Measurements from ENCODE around the gene DTX1.
"Not testable (repeated sequence)": the region's sequence is repeated elsewhere in the genome, so short reads cannot be mapped to it uniquely, and the experiment has no call there.

GRCh38 chr12:113117684-113118083 lies 61.2 kb downstream of the DTX1 start:
- not testable (repeated sequence) for TF ChIP-seq CTCF (IDR thresholded peaks at IDR 0.05); POLR2AphosphoS5 (IDR thresholded peaks at IDR 0.05; ENCODE audit: low read depth, low read length); SIN3A (IDR thresholded peaks at IDR 0.05; ENCODE audit: borderline replicate concordance, insufficient read depth, low read depth, low read length)
